K562 (cell line): ENCODE measurements around the gene CPNE9. TPM values are rescaled to one million over a fixed set of nuclear protein-coding genes. Genes with fewer than 3 reads are reported as not detected.

Experiments used
- ARID1B ChIP-seq: fragments of 450-650 bp; IDR thresholded peaks from 2 replicates; pipeline ENCODE4 v1.6.1; 2016; ENCODE audit warnings: antibody characterized with exemption, mild to moderate bottlenecking, inconsistent platforms
- CBX8 ChIP-seq: fragments of 200-600 bp; sonication (generic); IDR thresholded peaks from 2 replicates; pipeline ENCODE4 v1.6.1; 2012; ENCODE audit warnings: borderline replicate concordance, mixed run types, low read depth, mild to moderate bottlenecking, moderate library complexity, mixed read lengths, low read length, control low read depth, inconsistent platforms; ENCODE audit not compliant: poor library complexity, severe bottlenecking; ENCODE audit errors: extremely low read depth
- CHD1 ChIP-seq: fragments of 200-600 bp; sonication (generic); IDR thresholded peaks from one replicate; pipeline ENCODE4 v1.6.1; 2012; ENCODE audit warnings: mild to moderate bottlenecking, moderate library complexity, low read length, inconsistent platforms
- E4F1 ChIP-seq: fragments of 250-450 bp; sonication (Bioruptor Pico); IDR thresholded peaks from 2 replicates; pipeline ENCODE4 v1.5.0; 2021; ENCODE audit warnings: mild to moderate bottlenecking, borderline replicate concordance
- ETS1 ChIP-seq: conservative IDR thresholded peaks from 2 replicates; pipeline ENCODE4 v1.6.1; 2011; ENCODE audit warnings: low read depth, mild to moderate bottlenecking, low read length; ENCODE audit not compliant: control insufficient read depth
- FOSL1 ChIP-seq: fragments of 200-800 bp; sonication (Bioruptor generic); conservative IDR thresholded peaks from 2 replicates; pipeline ENCODE4 v1.6.1; 2016; ENCODE audit warnings: missing genetic modification characterization, missing compliant biosample characterization
- ILK ChIP-seq: fragments of 450-650 bp; IDR thresholded peaks from 2 replicates; pipeline ENCODE4 v1.6.1; 2016; ENCODE audit warnings: missing genetic modification characterization, low read depth, mild to moderate bottlenecking, missing compliant biosample characterization, moderate library complexity, borderline replicate concordance
- MED1 ChIP-seq: sonication (generic); formaldehyde crosslinking; IDR thresholded peaks from 2 replicates; pipeline ENCODE4 v1.8.1; 2023; ENCODE audit warnings: missing genetic modification reagents, borderline replicate concordance
- MTA1 ChIP-seq: fragments of 450-650 bp; IDR thresholded peaks from 2 replicates; pipeline ENCODE4 v1.6.1; 2017; ENCODE audit warnings: borderline replicate concordance
- NFATC3 ChIP-seq: fragments of 450-650 bp; IDR thresholded peaks from 2 replicates; pipeline ENCODE4 v1.6.1; 2017; ENCODE audit warnings: mild to moderate bottlenecking
- PRPF4 ChIP-seq: fragments of 200-400 bp; formaldehyde crosslinking; IDR thresholded peaks from one replicate; pipeline ENCODE4 v1.6.1; 2017; ENCODE audit warnings: low read length, low read depth, mild to moderate bottlenecking; ENCODE audit not compliant: insufficient read depth, poor library complexity, severe bottlenecking
- SIX5 ChIP-seq, 2 experiments: IDR thresholded peaks; 2 replicates each; pipeline ENCODE4 v1.6.1; 2011; ENCODE audit warnings: low read length in 2 of 2, borderline replicate concordance in 1 of 2, low read depth in 1 of 2, mild to moderate bottlenecking in 1 of 2, moderate library complexity in 1 of 2; ENCODE audit not compliant: insufficient read depth in 1 of 2
- SMAD2 ChIP-seq: fragments of 150-350 bp; IDR thresholded peaks from 2 replicates; pipeline ENCODE4 v1.6.1; 2014; ENCODE audit warnings: low read depth, mild to moderate bottlenecking, low read length
- SMARCE1 ChIP-seq: fragments of 450-650 bp; IDR thresholded peaks from 2 replicates; pipeline ENCODE4 v1.7.1; 2016; ENCODE audit warnings: mild to moderate bottlenecking
- TCFL5 ChIP-seq: fragments of 250-450 bp; sonication (Bioruptor Pico); conservative IDR thresholded peaks from 2 replicates; pipeline ENCODE4 v1.6.1; 2021; ENCODE audit warnings: mild to moderate bottlenecking, moderate library complexity, matching md5 sums
- THAP12 ChIP-seq: fragments of 250-450 bp; sonication (Bioruptor Pico); IDR thresholded peaks from 2 replicates; pipeline ENCODE4 v1.9.0; 2021; ENCODE audit warnings: mild to moderate bottlenecking, inconsistent platforms
- WHSC1 ChIP-seq: IDR thresholded peaks from one replicate; pipeline ENCODE4 v1.6.1; 2012; ENCODE audit warnings: low read length, control low read depth, inconsistent platforms
- ZC3H11A ChIP-seq: IDR thresholded peaks from 2 replicates; pipeline ENCODE4 v1.6.1; 2012; ENCODE audit warnings: low read depth, low read length, improper control_type of control experiment
- ZNF507 ChIP-seq: conservative IDR thresholded peaks from 2 replicates; pipeline ENCODE4 v1.6.1; 2017; ENCODE audit warnings: missing genetic modification characterization, missing compliant biosample characterization
- polyA plus RNA-seq, 8 experiments: library from polyadenylated mRNA; depleted of rRNA in 4 of 8; stranded (reverse) in 5 of 8; unstranded in 3 of 8; fragments of >200 nt; fragmentation: Nextera tagmentation in 2 of 8; fragmentation: Illumina TruSeq in 1 of 8; extraction: Ambion mirVana in 2 of 8; extraction: Trizol in 1 of 8; gene quantifications; 2 replicates each; pipeline versions ENCODE4 v1.2.1 to v1.2.3, GENCODE V29; 2011 to 2014; ENCODE audit warnings: inconsistent platforms in 1 of 8, missing spikeins in 1 of 8
- total RNA-seq, 7 experiments: library from RNA; depleted of rRNA in 6 of 7; stranded (reverse); fragments of >200 nt in 6 of 7; fragmentation: Illumina TruSeq in 2 of 7; extraction: Trizol in 2 of 7; gene quantifications; 2 replicates each; pipeline versions ENCODE4 v1.2.1 to v1.2.3, GENCODE V29; 2011 to 2021; ENCODE audit warnings: low replicate concordance in 1 of 7
- TF ChIP-seq, protein P1 (sequence below): fragments of 450-650 bp; IDR thresholded peaks from 2 replicates; pipeline ENCODE4 v1.6.1; 2016; ENCODE audit warnings: missing biosample characterization, missing genetic modification characterization

Gene CPNE9
- total and polyA plus RNA-seq, 9 of the 15 experiments (the other 6 are each of a cell fraction or from before 2014, with no cell fraction given): 0.22 to 0.56 (median 0.29) TPM; not detected in 3

DNA sequence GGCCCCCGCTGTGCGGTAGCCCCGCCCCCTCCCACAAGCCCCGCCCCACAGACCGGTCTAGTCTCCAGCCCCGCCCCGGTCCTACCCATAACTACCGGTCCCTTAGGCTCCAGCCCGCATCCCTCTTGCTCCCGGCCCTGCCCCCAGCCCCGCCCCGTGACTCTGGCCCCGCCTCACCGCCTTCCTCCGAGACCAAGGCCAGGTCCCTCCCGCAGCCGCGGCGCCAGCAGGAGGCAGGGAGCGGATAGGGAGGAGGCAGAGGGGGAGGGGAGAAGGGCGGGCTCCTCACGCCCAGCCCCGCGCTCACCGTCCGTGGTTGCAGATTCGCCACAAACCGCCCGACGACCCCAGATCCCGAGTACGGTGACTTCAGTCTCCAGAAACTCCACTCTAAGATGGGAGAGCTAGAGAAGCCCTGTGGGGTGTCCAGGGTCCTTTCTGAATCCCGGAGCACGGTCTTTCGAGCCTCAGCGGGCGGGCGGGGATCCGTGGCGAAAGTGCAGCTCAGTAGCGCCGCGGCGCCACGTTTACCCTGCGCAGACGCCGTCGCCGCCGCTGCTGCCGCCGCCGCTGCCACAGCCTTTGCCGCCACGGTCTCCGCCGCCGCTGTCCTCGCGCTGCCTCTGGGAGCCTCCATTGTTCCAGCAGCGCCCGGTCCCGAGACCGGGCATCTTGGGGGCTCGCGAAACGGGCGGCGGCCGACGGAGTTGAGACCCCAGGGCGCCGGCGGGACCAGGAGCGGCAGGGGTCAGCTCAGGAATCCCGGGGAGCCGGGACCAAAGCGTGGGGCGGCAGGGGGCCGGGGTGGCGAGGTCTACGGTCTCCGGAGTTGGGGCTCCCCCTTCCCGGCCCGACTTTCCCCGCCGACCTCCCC lies 27.8 kb downstream of the CPNE9 start, which contains the start of gene BRPF1 (continued):
- TF ChIP-seq ILK (tag) (no peak), PRPF4 (no peak), TCFL5 (CRISPR knock-in tag) (no peak), E4F1 (CRISPR knock-in tag) (no peak), MED1 (CRISPR knock-in tag) (no peak), SIX5 (IDR thresholded peaks at IDR 0.05; ENCODE audit: borderline replicate concordance in 1 of 2, insufficient read depth in 1 of 2, low read depth in 1 of 2, low read length in 2 of 2) (peak in 1 of 2 experiments; percentile 31; a peak in 1 of 4 replicates), ZC3H11A (no peak), CBX8 (no peak), THAP12 (CRISPR knock-in tag) (peak; percentile 82), NFATC3 (no peak), FOSL1 (tag) (peak; percentile 69), WHSC1 (no peak), SMARCE1 (no peak), CHD1 (no peak), SMAD2 (no peak), ARID1B (peak; percentile 50), ZNF507 (tag) (no peak), MTA1 (peak; percentile 47), ETS1 (peak; percentile 57; the same call in 1 of the 2 replicates)
- TF ChIP-seq, protein P1, sequence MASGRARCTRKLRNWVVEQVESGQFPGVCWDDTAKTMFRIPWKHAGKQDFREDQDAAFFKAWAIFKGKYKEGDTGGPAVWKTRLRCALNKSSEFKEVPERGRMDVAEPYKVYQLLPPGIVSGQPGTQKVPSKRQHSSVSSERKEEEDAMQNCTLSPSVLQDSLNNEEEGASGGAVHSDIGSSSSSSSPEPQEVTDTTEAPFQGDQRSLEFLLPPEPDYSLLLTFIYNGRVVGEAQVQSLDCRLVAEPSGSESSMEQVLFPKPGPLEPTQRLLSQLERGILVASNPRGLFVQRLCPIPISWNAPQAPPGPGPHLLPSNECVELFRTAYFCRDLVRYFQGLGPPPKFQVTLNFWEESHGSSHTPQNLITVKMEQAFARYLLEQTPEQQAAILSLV (tag): no peak
